Measurements from ENCODE around the gene CREB3.

- TF ChIP-seq CTCF (conservative IDR thresholded peaks at IDR 0.05; ENCODE audit: low read depth, low read length) = no peak
- TF ChIP-seq EZH2phosphoT487 (IDR thresholded peaks at IDR 0.05; ENCODE audit: borderline replicate concordance, low read length) = no peak
Measured at GRCh38 chr9:35691757-35692301, 40.6 kb upstream of the CREB3 start.
